OCI-LY3 (cell line): ENCODE measurements around the gene TAX1BP1.
"Not testable (repeated sequence)": the region's sequence is repeated elsewhere in the genome, so short reads cannot be mapped to it uniquely, and the experiment has no call there.

Experiments used
- H2AFZ ChIP-seq: fragments of 200-600, 300-600 bp; shearing (Covaris generic); 2 replicates; pipeline ENCODE4 v1.6.0; 2014; ENCODE audit warnings: antibody characterized with exemption, low read depth, low read length
- H3K27ac ChIP-seq: fragments of 200-600, 300-600 bp; sonication (generic); 2 replicates; pipeline ENCODE4 v1.5.1; 2014; ENCODE audit warnings: mild to moderate bottlenecking, low read length, moderate library complexity, mixed read lengths
- H3K27me3 ChIP-seq: fragments of 200-600, 300-600 bp; sonication (generic); 2 replicates; pipeline ENCODE4 v1.6.1; 2014; ENCODE audit warnings: low read depth, low read length, mixed read lengths
- H3K36me3 ChIP-seq: fragments of 200-600, 300-600 bp; sonication (generic); replicated peaks from 2 replicates; pipeline ENCODE3; 2014; ENCODE audit warnings: low read depth, low read length, mixed read lengths
- H3K4me1 ChIP-seq: fragments of 300-600, 200-600 bp; sonication (generic); 2 replicates; pipeline ENCODE4 v1.6.1; 2014; ENCODE audit warnings: low read length, mixed read lengths
- H3K4me2 ChIP-seq: fragments of 200-600, 300-600 bp; sonication (generic); 2 replicates; pipeline ENCODE4 v1.6.1; 2014; ENCODE audit warnings: low read length, mixed read lengths
- H3K4me3 ChIP-seq: fragments of 300-600, 200-600 bp; sonication (generic); 2 replicates; pipeline ENCODE4 v1.5.1; 2014; ENCODE audit warnings: antibody characterized with exemption, mild to moderate bottlenecking, low read length, moderate library complexity
- H3K79me2 ChIP-seq: fragments of 300-600, 200-600 bp; shearing (Covaris generic); 2 replicates; pipeline ENCODE4 v1.6.1; 2014; ENCODE audit warnings: mild to moderate bottlenecking, low read length, mixed read lengths
- H3K9ac ChIP-seq: fragments of 300-600, 200-600 bp; shearing (Covaris generic); 2 replicates; pipeline ENCODE4 v1.6.0; 2014; ENCODE audit warnings: mild to moderate bottlenecking, low read length, moderate library complexity
- H3K9me3 ChIP-seq: fragments of 200-600, 300-600 bp; shearing (Covaris generic); 2 replicates; pipeline ENCODE4 v1.6.1; 2014; ENCODE audit warnings: low read length, mixed read lengths; ENCODE audit not compliant: insufficient read depth
- H4K20me1 ChIP-seq: fragments of 200-600, 300-600 bp; sonication (generic); 2 replicates; pipeline ENCODE4 v1.6.1; 2016; ENCODE audit warnings: low read length, mixed read lengths; ENCODE audit not compliant: insufficient read depth
- CTCF ChIP-seq: fragments of 200-600, 300-600 bp; sonication (generic); IDR thresholded peaks from 2 replicates; pipeline ENCODE4 v1.5.1; 2014; ENCODE audit warnings: antibody characterized with exemption, low read length, low read depth
- EZH2phosphoT487 ChIP-seq: fragments of 200-600 bp; shearing (Covaris generic); IDR thresholded peaks from 2 replicates; pipeline ENCODE4 v1.6.1; 2018; ENCODE audit warnings: antibody characterized with exemption, mixed run types, low read depth

Gene TAX1BP1

GRCh38 chr7:27737178-27737577 lies 2.8 kb upstream of the TAX1BP1 start:
- Histone ChIP-seq H3K4me2 (no peak overlapping the region), H3K9me3 (no peaks in the 10 kb centered on the region), H3K36me3 (no peaks in the 10 kb centered on the region), H3K27me3 (no peaks in the 10 kb centered on the region), H2AFZ (no peak overlapping the region), H3K4me1 (peaks cover 7% of the 10 kb centered on the region; the same call in 1 of the 2 replicates), H4K20me1 (no peaks in the 10 kb centered on the region), H3K27ac (no peak overlapping the region), H3K79me2 (peaks cover 10% of the 10 kb centered on the region), H3K9ac (no peak overlapping the region), H3K4me3 (no peak overlapping the region)
- TF ChIP-seq EZH2phosphoT487 (no peak), CTCF (no peak)

- Histone ChIP-seq H3K4me1 (peaks cover 7% of the 10 kb centered on the region; the same call in 1 of the 2 replicates), H3K4me2 (no peak overlapping the region), H3K27me3 (no peaks in the 10 kb centered on the region), H3K36me3 (no peaks in the 10 kb centered on the region), H3K9me3 (no peaks in the 10 kb centered on the region), H4K20me1 (no peaks in the 10 kb centered on the region), H3K9ac (no peak overlapping the region), H3K79me2 (peaks cover 10% of the 10 kb centered on the region), H3K4me3 (no peak overlapping the region), H2AFZ (no peak overlapping the region), H3K27ac (no peak overlapping the region)
- TF ChIP-seq CTCF (no peak), EZH2phosphoT487 (no peak)
Observed at GRCh38 chr7:27737616-27738015, 2.3 kb upstream of the TAX1BP1 start.

GRCh38 chr7:27739301-27739908 lies 557 bp upstream of the TAX1BP1 start:
- H3K79me2 ChIP-seq = peaks cover 14% of the 10 kb centered on the region
- no peaks in the 10 kb centered on the region for H4K20me1 ChIP-seq
- TF ChIP-seq EZH2phosphoT487 (no peak), CTCF (no peak)
- H3K9ac ChIP-seq = peak overlapping the region; percentile 67
- no peaks in the 10 kb centered on the region for H3K36me3 ChIP-seq
- H3K4me3 ChIP-seq = peak overlapping the region; percentile 98
- H3K27me3 ChIP-seq = no peaks in the 10 kb centered on the region
- H3K27ac ChIP-seq = no peak overlapping the region; the same call in 1 of the 2 replicates
- peak overlapping the region; percentile 73 for H3K4me2 ChIP-seq
- no peaks in the 10 kb centered on the region for H3K9me3 ChIP-seq
- H2AFZ ChIP-seq = peak overlapping the region; percentile 90
- peaks cover 7% of the 10 kb centered on the region; the same call in 1 of the 2 replicates for H3K4me1 ChIP-seq

GRCh38 chr7:27740449-27741086 lies 606 bp downstream of the TAX1BP1 start:
- peaks cover 9% of the 10 kb centered on the region; the same call in 1 of the 2 replicates for H3K4me1 ChIP-seq
- no peaks in the 10 kb centered on the region for H3K9me3 ChIP-seq
- peak overlapping the region; percentile 51 for H3K27ac ChIP-seq
- H3K9ac ChIP-seq = peak overlapping the region; percentile 73
- TF ChIP-seq EZH2phosphoT487 (no peak), CTCF (no peak)
- peak overlapping the region; percentile 91 for H3K4me2 ChIP-seq
- no peaks in the 10 kb centered on the region for H3K36me3 ChIP-seq
- H4K20me1 ChIP-seq = no peaks in the 10 kb centered on the region
- peak overlapping the region; percentile 98 for H3K4me3 ChIP-seq
- H3K27me3 ChIP-seq = no peaks in the 10 kb centered on the region
- H2AFZ ChIP-seq = peak overlapping the region; percentile 79; the same call in 1 of the 2 replicates
- peaks cover 21% of the 10 kb centered on the region for H3K79me2 ChIP-seq

GRCh38 chr7:27742091-27742710 lies 2.2 kb downstream of the TAX1BP1 start:
- not testable (repeated sequence) for H3K36me3 ChIP-seq, H3K27ac ChIP-seq, H2AFZ ChIP-seq, H3K27me3 ChIP-seq, H3K4me1 ChIP-seq, H3K4me2 ChIP-seq, H3K9me3 ChIP-seq, H4K20me1 ChIP-seq, H3K4me3 ChIP-seq, H3K9ac ChIP-seq
- H3K79me2 ChIP-seq = peaks cover 25% of the 10 kb centered on the region
